HG03378 (cell line): ENCODE results near the gene PIGQ.

Source experiments
- ATAC-seq: cut with Tn5 transposase; IDR thresholded peaks from one replicate; pipeline ENCODE4 v1.9.1; 2021; ENCODE audit warnings: mild to moderate bottlenecking, moderate library complexity; ENCODE audit not compliant: unreplicated experiment

The PIGQ gene

GRCh38 chr16:598823-599739 lies 29.3 kb downstream of the PIGQ start:
- ATAC-seq: no peak

- ATAC-seq: no peak
Observed at GRCh38 chr16:600781-601180, 31.0 kb downstream of the PIGQ start.

DNA sequence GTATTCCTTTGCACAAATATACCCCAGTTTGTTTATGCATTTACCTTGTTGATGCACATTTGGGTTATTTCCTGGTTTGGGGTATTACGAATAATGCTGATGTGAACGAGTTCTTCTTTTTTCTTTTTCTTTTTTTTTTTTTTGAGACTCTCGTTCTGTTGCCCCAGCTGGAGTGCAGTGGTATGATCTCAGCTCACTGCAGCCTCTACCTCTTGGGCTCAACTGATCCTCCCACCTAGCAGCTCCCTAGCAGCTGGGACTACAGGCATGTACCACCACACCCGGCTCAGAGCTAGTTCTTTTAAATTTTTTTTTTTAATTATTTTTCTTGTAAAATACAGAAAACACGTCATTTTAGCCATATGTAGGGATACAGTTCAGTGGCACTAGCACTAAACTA lies 34.2 kb downstream of the PIGQ start:
- ATAC-seq: no peak

DNA sequence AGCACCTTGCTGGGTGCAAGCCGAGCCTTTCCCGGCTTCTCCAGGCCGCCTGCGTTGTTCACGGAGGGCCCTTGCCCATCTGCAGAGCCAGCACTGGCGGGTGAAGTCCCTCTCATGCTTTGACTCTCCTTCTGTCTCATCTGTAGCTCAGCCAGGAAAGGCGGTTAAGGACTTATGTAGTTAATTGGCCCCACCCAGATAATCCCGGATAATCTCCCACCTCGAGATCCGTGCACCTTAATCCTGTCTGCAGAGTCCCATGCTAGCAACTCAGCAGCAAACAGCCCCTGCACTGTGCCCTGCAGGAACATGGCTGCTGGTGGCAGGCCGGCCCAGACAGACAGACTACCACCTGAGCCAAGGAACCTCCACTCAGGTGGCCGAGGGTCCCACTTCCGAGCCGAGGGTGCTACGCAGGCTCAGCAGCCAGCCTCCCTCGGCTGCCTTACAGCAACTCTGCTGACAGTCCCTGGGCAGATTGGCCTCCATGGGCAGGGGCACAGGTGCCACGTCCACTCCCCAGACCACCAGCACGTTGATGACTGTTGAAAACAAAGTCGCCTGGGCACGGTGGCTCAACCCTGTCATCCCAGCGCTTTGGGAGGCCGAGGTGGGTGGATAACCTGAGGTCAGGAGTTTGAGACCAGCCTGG lies 37.0 kb downstream of the PIGQ start:
- ATAC-seq: no peak

GRCh38 chr16:608019-608418 lies 38.3 kb downstream of the PIGQ start:
- ATAC-seq: no peak

DNA sequence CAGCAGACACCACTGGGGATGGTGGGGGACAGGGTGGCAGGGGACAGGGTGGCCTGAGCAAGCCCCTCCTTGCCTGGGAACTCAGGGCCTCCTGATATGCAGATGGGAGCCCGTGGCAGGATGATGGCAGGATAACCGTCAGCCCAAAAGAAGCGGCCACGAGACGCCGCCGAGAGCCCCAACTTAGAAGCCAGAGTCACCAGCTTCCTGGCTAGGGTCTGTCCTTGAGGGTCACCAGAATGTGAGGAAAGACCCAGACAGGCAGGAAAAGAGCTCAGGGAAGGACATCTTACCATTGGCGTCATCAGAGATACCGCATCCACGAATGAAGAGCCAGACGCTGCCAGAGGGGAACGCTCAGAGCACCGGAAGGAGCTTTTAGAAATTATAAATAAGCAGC lies 39.5 kb downstream of the PIGQ start:
- ATAC-seq: no peak

- no peak for ATAC-seq
Observed at GRCh38 chr16:609984-610383, 40.2 kb downstream of the PIGQ start.

DNA sequence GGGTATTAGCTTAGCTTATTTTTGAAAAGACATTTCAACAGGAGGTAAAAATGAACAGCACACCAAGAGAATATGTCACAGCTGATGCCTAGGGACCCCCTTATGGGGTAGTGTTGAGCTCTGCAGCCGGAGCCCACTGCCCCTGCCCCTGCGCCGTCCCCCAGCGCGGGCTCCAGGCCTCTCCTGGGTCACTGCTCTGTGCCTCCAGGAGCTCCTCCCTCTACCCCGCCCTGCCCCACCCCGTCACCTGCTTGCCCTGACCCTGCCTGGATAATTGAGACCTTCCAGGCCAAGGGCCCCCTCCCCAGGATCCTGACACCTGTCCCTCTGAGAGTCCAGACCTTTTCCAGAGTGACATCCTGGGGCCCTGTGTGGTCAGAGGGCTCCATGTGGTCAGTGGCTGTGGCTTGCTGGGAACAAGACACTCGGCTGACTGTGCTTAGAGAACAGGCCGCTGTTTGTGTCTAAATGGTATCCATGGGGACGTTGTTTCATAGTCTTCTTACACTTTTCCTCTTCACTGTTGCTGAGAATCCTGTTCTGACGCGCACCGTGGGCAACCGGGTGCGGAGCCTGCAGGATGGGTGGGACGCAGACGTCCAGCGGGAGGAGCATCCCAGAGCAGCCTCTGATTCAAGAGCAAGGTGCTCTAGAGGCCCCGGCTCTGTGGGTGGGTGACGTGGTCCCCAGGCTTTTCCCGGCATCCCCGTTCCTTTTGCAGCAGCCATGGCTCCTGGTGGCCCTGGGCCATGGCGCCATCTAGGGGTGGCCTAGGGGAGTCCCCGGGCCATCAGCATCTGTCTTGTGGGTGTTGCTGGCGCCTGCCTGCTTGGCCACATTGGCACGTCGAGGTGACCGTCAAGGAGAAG lies 41.0 kb downstream of the PIGQ start:
- no peak for ATAC-seq

DNA sequence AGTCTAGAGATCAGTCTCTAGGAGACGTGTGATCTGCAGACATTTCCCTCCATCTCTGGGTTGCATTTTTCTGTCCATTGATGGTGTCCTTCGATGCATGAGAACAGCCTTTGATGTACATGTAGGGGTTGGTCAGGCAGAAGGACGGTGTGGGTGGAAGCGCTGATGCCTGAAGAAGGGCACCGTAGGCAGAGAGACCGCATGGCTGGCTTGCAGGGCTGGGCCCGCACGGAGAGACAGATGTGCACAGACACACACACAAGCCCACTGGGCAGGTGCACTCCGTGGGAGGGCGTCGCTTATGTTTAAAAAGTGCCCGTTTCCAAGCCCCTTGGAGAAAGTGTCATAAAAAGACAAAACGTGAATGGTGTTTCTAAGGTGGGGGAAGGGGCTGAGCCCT lies 45.4 kb downstream of the PIGQ start:
- ATAC-seq: no peak

DNA sequence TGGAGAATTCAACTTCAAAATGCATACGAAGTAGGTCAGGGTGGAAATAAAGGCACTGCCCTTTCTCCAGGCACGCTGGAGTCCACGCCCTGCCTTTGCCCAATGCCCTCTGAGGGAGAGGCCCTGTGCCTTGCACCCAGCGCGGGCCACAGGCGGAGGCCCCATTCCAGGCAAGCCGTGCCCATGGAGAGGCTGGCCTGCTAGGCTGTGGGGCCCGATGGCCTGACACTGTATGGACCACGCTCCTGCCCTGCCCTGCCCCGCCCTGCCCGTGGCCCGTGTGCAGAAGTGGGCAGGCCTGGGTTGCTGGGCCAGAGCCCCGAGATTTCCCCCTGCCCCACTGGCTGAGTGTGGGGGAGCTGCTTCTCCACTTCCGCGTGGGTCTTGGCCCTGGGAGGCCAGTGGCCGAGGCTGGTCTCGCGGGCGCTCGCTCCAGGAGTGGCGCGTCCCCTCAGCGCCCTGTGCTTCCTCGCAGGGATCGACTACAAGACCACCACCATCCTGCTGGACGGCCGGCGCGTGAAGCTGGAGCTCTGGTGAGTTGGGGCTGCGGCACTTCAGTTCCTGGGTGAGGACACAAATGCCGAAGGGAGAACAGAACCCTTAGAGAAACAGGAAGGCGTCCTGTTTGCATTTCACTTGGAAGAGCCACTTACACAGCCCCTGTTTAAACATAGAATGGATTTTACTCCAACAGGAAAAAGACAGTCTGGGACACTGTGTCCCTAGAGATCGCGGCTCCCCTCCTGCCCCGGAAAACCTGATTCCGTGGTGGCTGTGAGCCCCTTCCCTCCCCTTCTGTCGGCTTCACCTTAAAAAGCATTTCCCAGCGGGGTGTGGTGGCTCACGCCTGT lies 47.2 kb downstream of the PIGQ start:
- no peak for ATAC-seq

- no peak for ATAC-seq
Observed at GRCh38 chr16:617855-618254, 48.1 kb downstream of the PIGQ start.

DNA sequence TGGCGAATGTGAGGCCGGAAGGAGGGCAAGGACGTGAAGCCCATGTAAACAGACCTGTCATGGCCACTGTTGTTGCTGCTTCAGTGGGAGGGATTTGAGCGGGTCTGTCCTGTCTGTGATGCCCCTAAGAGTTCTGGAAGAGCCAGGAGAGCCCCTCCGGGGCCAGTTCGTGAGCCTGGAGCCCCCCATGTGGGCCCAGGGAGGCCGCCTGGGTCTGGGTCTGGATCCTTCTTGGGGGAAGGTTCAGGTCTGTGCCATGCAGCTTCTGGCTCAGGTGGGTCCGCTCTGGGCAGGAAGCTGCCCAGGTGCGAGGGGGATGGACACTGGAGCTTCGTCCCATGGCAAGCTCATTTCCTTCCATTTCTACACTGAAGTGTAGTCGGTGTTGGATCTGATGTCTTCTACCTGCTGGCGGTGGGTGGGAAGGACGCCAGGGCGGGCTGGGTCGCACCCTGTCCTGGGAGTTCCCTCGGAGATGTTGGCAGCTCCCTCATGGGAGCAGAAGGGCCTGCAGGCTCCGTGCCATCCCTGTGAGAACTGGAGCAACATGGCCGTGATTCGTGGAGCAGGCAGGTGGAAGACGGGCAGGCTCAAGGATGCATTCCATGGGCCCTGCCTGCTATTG lies 49.8 kb downstream of the PIGQ start:
- ATAC-seq: no peak

GRCh38 chr16:620700-621525 lies 51.1 kb downstream of the PIGQ start:
- no peak for ATAC-seq

- ATAC-seq: no peak
Observed at GRCh38 chr16:621526-622105, 51.8 kb downstream of the PIGQ start.

- no peak for ATAC-seq
Observed at GRCh38 chr16:622920-623280, 53.1 kb downstream of the PIGQ start.

DNA sequence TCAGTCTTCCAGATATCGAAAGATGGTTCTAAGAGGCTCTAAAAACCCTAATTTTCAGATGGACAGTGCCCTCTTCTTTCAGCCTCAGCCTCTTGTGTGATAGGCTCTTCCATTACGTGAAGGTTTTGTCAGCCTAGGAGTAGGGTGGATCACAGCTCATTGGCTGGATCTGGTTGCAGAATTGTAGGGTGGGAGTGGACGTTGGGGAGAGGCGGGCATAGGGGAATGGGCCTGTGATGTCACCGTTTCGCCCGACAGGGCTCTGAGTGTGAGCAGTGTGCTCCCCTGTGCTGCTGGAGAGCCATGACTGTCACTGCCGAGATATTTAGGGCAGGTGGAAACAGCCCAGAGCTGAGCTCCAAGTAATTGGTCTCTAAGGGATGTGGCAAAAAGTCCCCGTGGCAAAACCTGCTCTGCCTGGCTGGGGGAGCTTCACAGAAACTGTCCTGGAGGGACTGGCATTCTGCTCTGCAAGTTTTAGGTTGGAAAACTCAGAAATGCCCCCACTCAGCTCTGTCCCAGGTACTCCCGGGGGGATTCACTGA lies 54.8 kb downstream of the PIGQ start:
- ATAC-seq: no peak

DNA sequence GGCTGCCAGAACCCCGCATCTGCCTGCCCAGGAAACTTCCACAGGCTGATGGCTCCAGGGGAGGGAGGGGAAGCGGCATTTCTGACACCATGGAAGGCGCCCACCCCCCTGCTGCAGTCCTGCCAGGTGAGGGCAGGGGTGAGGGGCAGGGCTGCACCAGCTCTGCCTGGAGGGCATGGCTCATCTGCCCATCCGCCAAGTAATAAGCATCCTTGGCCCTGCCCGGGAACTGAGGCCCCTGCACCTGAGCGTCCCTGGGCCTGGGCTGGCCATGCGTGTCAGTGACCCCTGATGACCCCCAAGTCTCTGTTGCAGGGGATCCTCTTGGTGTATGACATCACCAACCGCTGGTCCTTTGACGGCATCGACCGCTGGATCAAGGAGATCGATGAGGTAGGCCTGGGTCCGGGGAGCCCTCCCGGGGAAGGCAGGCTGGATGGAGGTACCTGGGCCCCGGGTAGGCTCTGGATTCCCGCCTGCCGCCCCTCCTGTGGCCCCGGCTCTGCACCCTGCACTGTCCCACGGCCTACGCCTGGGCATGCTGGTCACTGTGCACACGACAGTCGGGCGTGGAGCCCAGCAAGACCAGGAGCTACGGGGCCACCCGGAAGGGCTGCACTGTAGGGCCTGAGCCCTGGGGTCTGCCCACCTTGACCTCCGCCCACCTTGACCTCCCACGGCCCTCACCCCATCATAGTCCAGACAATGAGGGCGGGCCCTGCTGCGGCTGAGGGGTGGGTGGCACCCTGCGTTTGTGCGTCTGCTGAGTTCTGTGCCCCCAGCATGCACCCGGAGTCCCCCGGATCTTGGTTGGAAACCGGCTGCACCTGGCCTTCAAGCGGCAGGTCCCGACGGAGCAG lies 55.6 kb downstream of the PIGQ start:
- no peak for ATAC-seq
